Measurements from ENCODE around the gene ATP5F1E. TPM values are rescaled to one million over a fixed set of nuclear protein-coding genes. Genes with fewer than 3 reads are reported as not detected.

Gene ATP5F1E
- total RNA-seq, result 10 to 100 TPM; 11.6 to 35.5 (median 26.0) TPM

- TF ChIP-seq POLR2A (IDR thresholded peaks at IDR 0.05) (peak in 3 of 4 donors; percentile 83 to 94 (median 93)), CTCF (IDR thresholded peaks at IDR 0.05) (peak in 1 of 6 experiments; percentile 11)
- Histone ChIP-seq H3K9me3 (no peaks in the 10 kb centered on the region), H3K27me3 (no peaks in the 10 kb centered on the region), H3K4me3 (peak within 1 kb of the TSS; percentile 49 to 83 (median 73)), H3K4me1 (peaks cover 20 to 55% (median 30%) of the 10 kb centered on the region in 3 donors), H3K27ac (peak within 1 kb of the TSS; percentile 84 to 92 (median 90)), H3K36me3 (peaks cover 10 to 69% (median 19%) of the 10 kb centered on the region in 3 donors)
- DNase-seq, result peak; percentile 77
- 0% methylated on average over 18 of the region's 86 CpGs; no CpG with 5 or more reads in 1 of the 2 donors for WGBS, 2 donors
- intact Hi-C loops (cut with DNase I), result loop anchor here (10.0 kb wide), 1 partner anchor 137 kb away; no protein-coding TSS in a partner anchor
Measured at GRCh38 chr20:59032023-59032712, at the start of gene ATP5F1E. Gene ATP5F1E (minus strand): TSS chr20:59032335. CDS start chr20:59032251, 84 bp downstream.

GRCh38 chr20:59081036-59081435, 48.9 kb upstream of the ATP5F1E start:
- 21 to 40% methylated on average over 3 of the region's 3 CpGs for WGBS, 2 donors
- H3K27ac ChIP-seq, result no peak overlapping the region
- no peaks in the 10 kb centered on the region for H3K9me3 ChIP-seq
- intact Hi-C loops (cut with DNase I), result no loop called here
- H3K36me3 ChIP-seq, result no peaks in the 10 kb centered on the region
- DNase-seq, result no peak
- peaks cover 0 to 26% (median 0%) of the 10 kb centered on the region in 4 donors for H3K27me3 ChIP-seq
- peaks cover 0 to 38% (median 4%) of the 10 kb centered on the region in 3 donors for H3K4me1 ChIP-seq
- H3K4me3 ChIP-seq, result no peak overlapping the region
- TF ChIP-seq POLR2A (IDR thresholded peaks at IDR 0.05), result no peak

- intact Hi-C loops (cut with DNase I), result no loop called here
- no peak for DNase-seq
- 47 to 68% methylated on average over 5 of the region's 5 CpGs for WGBS, 2 donors
Measured at GRCh38 chr20:59078231-59078630, 46.1 kb upstream of the ATP5F1E start.

GRCh38 chr20:59077705-59078104, 45.6 kb upstream of the ATP5F1E start:
- Histone ChIP-seq H3K4me1 (peaks cover 0 to 23% (median 0%) of the 10 kb centered on the region in 3 donors), H3K9me3 (no peaks in the 10 kb centered on the region), H3K36me3 (no peaks in the 10 kb centered on the region), H3K27ac (no peak overlapping the region), H3K27me3 (peaks cover 0 to 38% (median 0%) of the 10 kb centered on the region in 4 donors), H3K4me3 (no peak overlapping the region)
- WGBS, 2 donors, result 40 to 44% methylated on average over 1 of the region's 1 CpG
- DNase-seq, result no peak
- intact Hi-C loops (cut with DNase I), result no loop called here
- no peak for TF ChIP-seq POLR2A (IDR thresholded peaks at IDR 0.05)
- no peak for TF ChIP-seq CTCF (IDR thresholded peaks at IDR 0.05)

More at GRCh38 chr20:59078231-59078630, 46.1 kb upstream of the ATP5F1E start:
- H3K4me1 ChIP-seq, result peaks cover 0 to 23% (median 0%) of the 10 kb centered on the region in 3 donors
- H3K27ac ChIP-seq, result no peak overlapping the region
- no peaks in the 10 kb centered on the region for H3K36me3 ChIP-seq
- peaks cover 0 to 38% (median 0%) of the 10 kb centered on the region in 4 donors for H3K27me3 ChIP-seq
- H3K4me3 ChIP-seq, result no peak overlapping the region
- no peak for TF ChIP-seq CTCF (IDR thresholded peaks at IDR 0.05)
- TF ChIP-seq POLR2A (IDR thresholded peaks at IDR 0.05), result no peak
- H3K9me3 ChIP-seq, result no peaks in the 10 kb centered on the region

- WGBS, 2 donors, result 70 to 77% methylated on average over 4 of the region's 4 CpGs
- intact Hi-C loops (cut with DNase I), result no loop called here
- Histone ChIP-seq H3K27me3 (peaks cover 0 to 46% (median 0%) of the 10 kb centered on the region in 4 donors), H3K4me3 (no peak overlapping the region), H3K9me3 (no peaks in the 10 kb centered on the region), H3K4me1 (peaks cover 0 to 23% (median 0%) of the 10 kb centered on the region in 3 donors), H3K36me3 (no peaks in the 10 kb centered on the region), H3K27ac (no peak overlapping the region)
- TF ChIP-seq CTCF (IDR thresholded peaks at IDR 0.05) (no peak), POLR2A (IDR thresholded peaks at IDR 0.05) (no peak)
- DNase-seq, result no peak
Measured at GRCh38 chr20:59075934-59076508, 43.9 kb upstream of the ATP5F1E start.

All from esophagus squamous epithelium (tissue), 5 donors.